H1 (cell line): ENCODE data around the gene TMCC1. TPM values are rescaled to one million over a fixed set of nuclear protein-coding genes. Genes with fewer than 3 reads are reported as not detected.
"Not testable (repeated sequence)": the region's sequence is repeated elsewhere in the genome, so short reads cannot be mapped to it uniquely, and the experiment has no call there.

ENCODE experiments used
- CTCF ChIA-PET: fragments of 300-600 bp; sonication (Branson Sonifier 250); formaldehyde crosslinking; loops from one replicate; lab custom pipeline; 2021; ENCODE audit not compliant: partially characterized antibody; lab: Charles Lee
- POLR2A ChIA-PET: fragments of 300-600 bp; sonication (Branson Sonifier 250); formaldehyde crosslinking; loops from one replicate; lab custom pipeline; 2021; ENCODE audit warnings: inconsistent platforms; ENCODE audit not compliant: partially characterized antibody; lab: Charles Lee
- DNase-seq, 2 experiments: peaks; one replicate each; pipeline versions ENCODE4 v3.0.0 to v3.0.0-alpha.2; 2010 to 2022; ENCODE audit warnings: low spot score in 2 of 2, low read depth in 1 of 2, mixed read lengths in 1 of 2
- FAIRE-seq: peaks from 2 replicates; lab custom pipeline; 2011; peaks lifted over from hg19 to GRCh38; lab: Jason Lieb, UNC
- H2AFZ ChIP-seq: 2 replicates; pipeline ENCODE4 v1.8.1; 2012; ENCODE audit warnings: low read length, inconsistent platforms
- H2AK5ac ChIP-seq: 2 replicates; pipeline ENCODE4 v1.6.1; 2013; ENCODE audit warnings: low read depth, low read length
- H2BK120ac ChIP-seq: replicated peaks from 2 replicates; pipeline ENCODE3; 2013; ENCODE audit warnings: low read depth, low read length, inconsistent platforms
- H2BK12ac ChIP-seq: 2 replicates; pipeline ENCODE4 v1.6.1; 2013; ENCODE audit warnings: low read depth, low read length
- H2BK15ac ChIP-seq: 2 replicates; pipeline ENCODE4 v1.6.1; 2013; ENCODE audit warnings: low read length
- H2BK20ac ChIP-seq: 2 replicates; pipeline ENCODE4 v1.6.1; 2013; ENCODE audit warnings: low read length
- H2BK5ac ChIP-seq: 2 replicates; pipeline ENCODE4 v1.6.1; 2013; ENCODE audit warnings: low read depth, low read length
- H3K14ac ChIP-seq: 2 replicates; pipeline ENCODE4 v1.6.1; 2013; ENCODE audit warnings: inconsistent platforms; ENCODE audit not compliant: insufficient read length
- H3K18ac ChIP-seq: 2 replicates; pipeline ENCODE4 v1.6.1; 2013; ENCODE audit warnings: low read length; ENCODE audit errors: extremely low read depth
- H3K23ac ChIP-seq: 2 replicates; pipeline ENCODE4 v1.6.1; 2013; ENCODE audit warnings: inconsistent platforms; ENCODE audit not compliant: insufficient read length
- H3K23me2 ChIP-seq: 2 replicates; pipeline ENCODE4 v1.6.1; 2013; ENCODE audit warnings: low read depth, low read length
- H3K27ac ChIP-seq: 2 replicates; pipeline ENCODE4 v1.6.1; 2011; ENCODE audit warnings: low read depth, low read length, inconsistent platforms
- H3K27me3 ChIP-seq, 4 experiments: replicated peaks in 1 of 4; 1 replicate in 1 of 4; 2 replicates in 3 of 4; pipeline versions ENCODE4 v1.6.1 to v1.8.1; 2011 to 2013; ENCODE audit warnings: low read length in 3 of 4, mild to moderate bottlenecking in 3 of 4, inconsistent platforms in 2 of 4, mixed read lengths in 2 of 4, moderate library complexity in 1 of 4; ENCODE audit not compliant: control insufficient read depth in 3 of 4, insufficient read depth in 3 of 4; ENCODE audit errors: extremely low read depth in 1 of 4
- H3K36me3 ChIP-seq, 4 experiments: 2 replicates each; pipeline versions ENCODE4 v1.6.1 to v1.8.1; 2011 to 2013; ENCODE audit warnings: mild to moderate bottlenecking in 4 of 4, low read length in 3 of 4, moderate library complexity in 2 of 4, control low read depth in 1 of 4, inconsistent platforms in 1 of 4; ENCODE audit not compliant: insufficient read depth in 4 of 4, control insufficient read depth in 2 of 4
- H3K4ac ChIP-seq: replicated peaks from 2 replicates; pipeline ENCODE3; 2013; ENCODE audit warnings: low read length, low read depth, mixed read lengths, inconsistent platforms; ENCODE audit not compliant: insufficient read length
- H3K4me1 ChIP-seq, 4 experiments: replicated peaks in 1 of 4; 1 replicate in 1 of 4; 2 replicates in 3 of 4; pipeline versions ENCODE4 v1.6.1 to v1.8.1; 2011 to 2013; ENCODE audit warnings: low read length in 3 of 4, inconsistent platforms in 2 of 4, mixed read lengths in 1 of 4; ENCODE audit not compliant: insufficient read depth in 4 of 4, control insufficient read depth in 3 of 4
- H3K4me2 ChIP-seq, 2 experiments: 2 replicates each; pipeline versions ENCODE4 v1.6.1 to v1.8.1; 2011 to 2013; ENCODE audit warnings: low read depth in 2 of 2, low read length in 2 of 2, control low read depth in 1 of 2, inconsistent platforms in 1 of 2, mild to moderate bottlenecking in 1 of 2; ENCODE audit not compliant: insufficient read depth in 1 of 2
- H3K4me3 ChIP-seq, 4 experiments: fragments of 200-600, 300-600 bp in 1 of 4; sonication (generic), shearing (Covaris generic), sonication (Bioruptor Twin) in 1 of 4; 2 replicates each; pipeline versions ENCODE4 v1.5.1 to v1.8.1; 2011 to 2016; ENCODE audit warnings: low read length in 4 of 4, low read depth in 3 of 4, control low read depth in 2 of 4, inconsistent platforms in 2 of 4, mild to moderate bottlenecking in 2 of 4, mixed read lengths in 1 of 4, moderate library complexity in 1 of 4; ENCODE audit not compliant: insufficient read depth in 2 of 4; ENCODE audit errors: extremely low read depth in 1 of 4
- H3K56ac ChIP-seq: replicated peaks from 2 replicates; pipeline ENCODE3; 2013; ENCODE audit warnings: low read depth, mild to moderate bottlenecking, mixed read lengths, low read length, inconsistent platforms; ENCODE audit not compliant: insufficient read length
- H3K79me1 ChIP-seq: 2 replicates; pipeline ENCODE4 v1.6.1; 2013; ENCODE audit warnings: low read depth, low read length, control low read depth
- H3K79me2 ChIP-seq, 2 experiments: 2 replicates each; pipeline versions ENCODE4 v1.6.1 to v1.8.1; 2012 to 2013; ENCODE audit warnings: low read length in 2 of 2, mild to moderate bottlenecking in 2 of 2, inconsistent platforms in 1 of 2; ENCODE audit not compliant: insufficient read depth in 2 of 2, control insufficient read depth in 1 of 2
- H3K9ac ChIP-seq, 4 experiments: replicated peaks in 1 of 4; 1 replicate in 1 of 4; 2 replicates in 3 of 4; pipeline versions ENCODE4 v1.6.1 to v1.8.1; 2011 to 2013; ENCODE audit warnings: low read depth in 3 of 4, low read length in 3 of 4, control low read depth in 2 of 4, mild to moderate bottlenecking in 2 of 4, moderate library complexity in 2 of 4, inconsistent platforms in 1 of 4; ENCODE audit errors: extremely low read depth in 1 of 4
- H3K9me3 ChIP-seq, 2 experiments: 2 replicates each; pipeline versions ENCODE4 v1.6.1 to v1.8.1; 2012 to 2013; ENCODE audit warnings: mild to moderate bottlenecking in 2 of 2, moderate library complexity in 2 of 2, control low read depth in 1 of 2, inconsistent platforms in 1 of 2, low read depth in 1 of 2, low read length in 1 of 2, mixed read lengths in 1 of 2; ENCODE audit not compliant: insufficient read depth in 2 of 2
- H4K20me1 ChIP-seq, 2 experiments: replicated peaks in 1 of 2; 2 replicates each; pipeline versions ENCODE3 to v1.8.1; 2011 to 2013; ENCODE audit warnings: inconsistent platforms in 2 of 2, low read length in 2 of 2, mild to moderate bottlenecking in 1 of 2; ENCODE audit not compliant: insufficient read depth in 2 of 2, control insufficient read depth in 1 of 2
- H4K5ac ChIP-seq: 2 replicates; pipeline ENCODE4 v1.6.1; 2013; ENCODE audit warnings: low read length, low read depth, mixed read lengths, inconsistent platforms; ENCODE audit not compliant: insufficient read length
- H4K8ac ChIP-seq: 2 replicates; pipeline ENCODE4 v1.8.0; 2013; ENCODE audit warnings: mild to moderate bottlenecking, moderate library complexity, low read length, inconsistent platforms; ENCODE audit not compliant: insufficient read depth; ENCODE audit errors: extremely low read depth
- H4K91ac ChIP-seq: replicated peaks from 2 replicates; pipeline ENCODE3; 2013; ENCODE audit warnings: low read length, mixed read lengths, inconsistent platforms; ENCODE audit not compliant: insufficient read length
- WGBS, 2 experiments: shearing (Covaris generic) in 1 of 2; methylation state at CpG; one replicate each; pipeline versions ENCODE4 v1.1.6 to v1.1.7; 2013 to 2015; ENCODE audit warnings: low lambda C conversion rate in 2 of 2, mixed read lengths in 2 of 2, inconsistent platforms in 1 of 2, low coverage in 1 of 2, missing lambda C conversion rate in 1 of 2; ENCODE audit not compliant: insufficient replicate concordance in 2 of 2, insufficient coverage in 1 of 2, insufficient read length in 1 of 2; ENCODE audit errors: extremely low coverage in 1 of 2, missing lambda C conversion rate in 1 of 2; 5-methylcytosine and 5-hydroxymethylcytosine counted together
- polyA plus RNA-seq, 7 experiments: library from polyadenylated mRNA; depleted of rRNA in 3 of 7; stranded (reverse) in 5 of 7; unstranded in 2 of 7; fragments of >200 nt in 5 of 7; fragments of 200-250 nt in 2 of 7; gene quantifications; 1 replicate in 5 of 7; 2 replicates in 1 of 7; 4 replicates in 1 of 7; pipeline versions ENCODE4 v1.2.1 to v1.2.3, GENCODE V29; 2011 to 2013; ENCODE audit warnings: missing spikeins in 2 of 7, mixed read lengths in 2 of 7
- total RNA-seq: library from RNA; stranded (reverse); fragmentation: NEBNext Ultra II Directional; extraction: Animal tissue kit (Norgen Biotek cat#: 25700); gene quantifications from 2 replicates; pipeline ENCODE4 v1.2.1, GENCODE V29; 2021

TMCC1 gene
- total and polyA plus RNA-seq, 2 of the 8 experiments (the other 6 are each of a cell fraction or from before 2014, with no cell fraction given) = 10.4 to 27.1 TPM

DNA sequence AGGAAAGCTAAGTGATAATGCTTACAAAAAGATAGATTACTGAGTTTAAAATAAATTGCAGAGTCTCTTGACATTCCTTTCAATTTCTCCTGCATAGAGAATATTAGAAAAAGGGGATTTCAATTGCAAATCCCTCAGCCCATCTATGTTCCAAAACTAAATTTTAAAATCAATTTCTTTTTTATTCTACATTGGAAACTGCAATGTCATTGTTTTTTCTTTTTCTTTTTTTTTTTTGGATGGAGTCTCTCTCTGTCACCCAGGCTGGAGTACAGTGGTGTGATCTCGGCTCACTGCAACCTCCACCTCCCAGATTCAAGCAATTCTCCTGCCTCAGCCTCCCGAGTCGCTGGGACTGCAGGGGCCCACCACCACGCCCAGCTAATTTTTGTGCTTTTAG lies 15.7 kb upstream of the TMCC1 start:
- not testable (repeated sequence) for H3K36me3 ChIP-seq

More for the DNA sequence above, 15.7 kb upstream of the TMCC1 start:
- H4K5ac ChIP-seq, H3K4me2 ChIP-seq, H4K8ac ChIP-seq, DNase-seq, H3K23me2 ChIP-seq, H2AFZ ChIP-seq, H3K9ac ChIP-seq, POLR2A ChIA-PET, H3K23ac ChIP-seq, H3K14ac ChIP-seq, H3K27me3 ChIP-seq, H3K4me3 ChIP-seq, H3K4me1 ChIP-seq, H3K79me1 ChIP-seq, H3K79me2 ChIP-seq, H4K91ac ChIP-seq, H2BK120ac ChIP-seq, H3K18ac ChIP-seq, H2BK15ac ChIP-seq, H3K27ac ChIP-seq, H2BK12ac ChIP-seq, H4K20me1 ChIP-seq, H2AK5ac ChIP-seq, H3K56ac ChIP-seq, H3K4ac ChIP-seq, H2BK20ac ChIP-seq, H2BK5ac ChIP-seq, FAIRE-seq: not testable (repeated sequence)
- peaks cover 22 to 29% of the 10 kb centered on the region in 2 experiments for H3K9me3 ChIP-seq
- CTCF ChIA-PET = interaction anchor here (1.0 to 1.4 kb wide), 3 partner anchors 16 to 33 kb away, joined by 3 read pairs; no protein-coding TSS in a partner anchor
- 91% methylated on average over 4 of the region's 4 CpGs; no CpG with 5 or more reads in 1 of the 2 experiments for WGBS, 2 experiments
